HG03095 (cell line): Measurements from ENCODE around the gene HRH2.
"Not testable (repeated sequence)": the region's sequence is repeated elsewhere in the genome, so short reads cannot be mapped to it uniquely, and the experiment has no call there.

Source experiments
- ATAC-seq: cut with Tn5 transposase; IDR thresholded peaks from one replicate; pipeline ENCODE4 v1.9.1; 2021; ENCODE audit warnings: moderate library complexity; ENCODE audit not compliant: unreplicated experiment

Gene HRH2

GRCh38 chr5:175711472-175712312, 53.8 kb downstream of the HRH2 start:
- ATAC-seq = no peak

GRCh38 chr5:175712313-175712680, 54.4 kb downstream of the HRH2 start:
- no peak for ATAC-seq

GRCh38 chr5:175712681-175713085, 54.8 kb downstream of the HRH2 start:
- no peak for ATAC-seq

- no peak for ATAC-seq
These were observed 56.1 kb downstream of the HRH2 start for GRCh38 chr5:175713930-175714329.

- no peak for ATAC-seq
These were observed 56.7 kb downstream of the HRH2 start for GRCh38 chr5:175714479-175715085.

- ATAC-seq = no peak
These were observed 58.0 kb downstream of the HRH2 start for GRCh38 chr5:175715627-175716522.

- no peak for ATAC-seq
These were observed 60.0 kb downstream of the HRH2 start for GRCh38 chr5:175717837-175718236.

GRCh38 chr5:175718401-175719108, 60.7 kb downstream of the HRH2 start:
- no peak for ATAC-seq

- not testable (repeated sequence) for ATAC-seq
These were observed 61.2 kb downstream of the HRH2 start for GRCh38 chr5:175719109-175719432.

- no peak for ATAC-seq
These were observed 66.7 kb downstream of the HRH2 start for GRCh38 chr5:175724314-175725275.

GRCh38 chr5:175728316-175728715, 70.4 kb downstream of the HRH2 start:
- no peak for ATAC-seq

GRCh38 chr5:175728885-175729828, 71.3 kb downstream of the HRH2 start:
- ATAC-seq = no peak

- ATAC-seq = peak; percentile 73
These were observed 72.0 kb downstream of the HRH2 start for GRCh38 chr5:175729829-175730277.

- no peak for ATAC-seq
These were observed 73.3 kb downstream of the HRH2 start for GRCh38 chr5:175731172-175731571.

- no peak for ATAC-seq
These were observed 74.0 kb downstream of the HRH2 start for GRCh38 chr5:175731756-175732465.

GRCh38 chr5:175733017-175733416, 75.1 kb downstream of the HRH2 start:
- ATAC-seq = no peak

GRCh38 chr5:175734016-175734415, 76.1 kb downstream of the HRH2 start:
- no peak for ATAC-seq

- ATAC-seq = no peak
These were observed 76.6 kb downstream of the HRH2 start for GRCh38 chr5:175734501-175734900.
